ENCODE measurements around the gene CERK. TPM values are rescaled to one million over a fixed set of nuclear protein-coding genes. Genes with fewer than 3 reads are reported as not detected.

CERK gene
- total and polyA plus RNA-seq, 9 of the 15 experiments (the other 6 are each of a cell fraction or from before 2014, with no cell fraction given), result 1.1 to 14.9 (median 8.7) TPM

GRCh38 chr22:46754110-46754799 lies 16.2 kb upstream of the CERK start (continued):
- TF ChIP-seq RREB1 (CRISPR knock-in tag; IDR thresholded peaks at IDR 0.05), result no peak
- 0 out of 2 replicates have a peak, but pooled peaks have one; percentile 15 for TF ChIP-seq MBD2 (IDR thresholded peaks at IDR 0.05; ENCODE audit: borderline replicate concordance, low read depth)
- peak; percentile 33; the same call in 1 of the 2 replicates for TF ChIP-seq ELF1 (tag; IDR thresholded peaks at IDR 0.05)
- TF ChIP-seq EP400 (IDR thresholded peaks at IDR 0.05), result peak; percentile 74
- TF ChIP-seq RBBP5 (IDR thresholded peaks at IDR 0.05; ENCODE audit: borderline replicate concordance, insufficient read depth, low read length, poor library complexity, severe bottlenecking), result peak; percentile 63
- 0 out of 2 replicates have a peak, but pooled peaks have one; percentile 38 for TF ChIP-seq CTBP1 (IDR thresholded peaks at IDR 0.05; ENCODE audit: borderline replicate concordance)
- no peak for TF ChIP-seq ZNF253 (CRISPR knock-in tag; conservative IDR thresholded peaks at IDR 0.05)
- no peak for TF ChIP-seq ZNF224 (CRISPR knock-in tag; IDR thresholded peaks at IDR 0.05)
- TF ChIP-seq CLOCK (CRISPR knock-in tag; IDR thresholded peaks at IDR 0.05; ENCODE audit: borderline replicate concordance), result no peak
- TF ChIP-seq ZNF740 (CRISPR knock-in tag; IDR thresholded peaks at IDR 0.05), result no peak
- TF ChIP-seq ZNF740 (tag; IDR thresholded peaks at IDR 0.05), result no peak
- TF ChIP-seq RBM34 (IDR thresholded peaks at IDR 0.05; ENCODE audit: borderline replicate concordance, insufficient read depth, low read length), result no peak
- TF ChIP-seq SAP30 (IDR thresholded peaks at IDR 0.05; ENCODE audit: borderline replicate concordance, insufficient read depth, low read depth, low read length, poor library complexity, severe bottlenecking), result peak; percentile 36
- no peak for TF ChIP-seq THRA (IDR thresholded peaks at IDR 0.05)
- TF ChIP-seq ZNF347 (CRISPR knock-in tag; IDR thresholded peaks at IDR 0.05; ENCODE audit: low read depth), result no peak
- TF ChIP-seq NUFIP1 (IDR thresholded peaks at IDR 0.05; ENCODE audit: partially characterized antibody), result no peak
